ENCODE data around the gene OR2T34.
A peak's percentile ranks its signal among the peaks of the same experiment; 100 is the strongest.
"Not testable (repeated sequence)": the region's sequence is repeated elsewhere in the genome, so short reads cannot be mapped to it uniquely, and the experiment has no call there.

OR2T34 gene

GRCh38 chr1:248574657-248575056, at the start of gene OR2T34:
OR2T34 (minus strand) TSS chr1:248574757; CDS start chr1:248574757, 0 bp downstream.
- not testable (repeated sequence) for DNase-seq (ENCODE audit: low read depth)

GRCh38 chr1:248622570-248623001, 48.0 kb upstream of the OR2T34 start:
- DNase-seq (ENCODE audit: low read depth), result peak; percentile 2

GRCh38 chr1:248621770-248622169, 47.2 kb upstream of the OR2T34 start:
- DNase-seq (ENCODE audit: low read depth), result no peak

- no peak for DNase-seq (ENCODE audit: low read depth)
Measured at GRCh38 chr1:248618878-248619277, 44.3 kb upstream of the OR2T34 start.

- no peak for DNase-seq (ENCODE audit: low read depth)
Measured at GRCh38 chr1:248618119-248618518, 43.6 kb upstream of the OR2T34 start.

- DNase-seq (ENCODE audit: low read depth), result no peak
Measured at GRCh38 chr1:248613742-248614141, 39.2 kb upstream of the OR2T34 start.

GRCh38 chr1:248611883-248612414, 37.4 kb upstream of the OR2T34 start:
- no peak for DNase-seq (ENCODE audit: low read depth)

GRCh38 chr1:248610301-248610700, 35.7 kb upstream of the OR2T34 start:
- DNase-seq (ENCODE audit: low read depth), result no peak

- DNase-seq (ENCODE audit: low read depth), result no peak
Measured at GRCh38 chr1:248599396-248599795, 24.8 kb upstream of the OR2T34 start.

GRCh38 chr1:248597589-248597988, 23.0 kb upstream of the OR2T34 start, which contains the start of gene OR2T10:
OR2T10 (minus strand) TSS chr1:248597700; CDS start chr1:248593768, 3,932 bp downstream.
- no peak for DNase-seq (ENCODE audit: low read depth)

- DNase-seq (ENCODE audit: low read depth), result no peak
Measured at GRCh38 chr1:248596615-248597014, 22.1 kb upstream of the OR2T34 start.

GRCh38 chr1:248593226-248593625, 18.7 kb upstream of the OR2T34 start:
- DNase-seq (ENCODE audit: low read depth), result no peak

GRCh38 chr1:248592655-248593054, 18.1 kb upstream of the OR2T34 start:
- DNase-seq (ENCODE audit: low read depth), result no peak

- DNase-seq (ENCODE audit: low read depth), result no peak
Measured at GRCh38 chr1:248590055-248590454, 15.5 kb upstream of the OR2T34 start.

- no peak for DNase-seq (ENCODE audit: low read depth)
Measured at GRCh38 chr1:248589334-248589733, 14.8 kb upstream of the OR2T34 start.

GRCh38 chr1:248585266-248585665, 10.7 kb upstream of the OR2T34 start:
- DNase-seq (ENCODE audit: low read depth), result no peak

GRCh38 chr1:248576260-248576980, 1.9 kb upstream of the OR2T34 start:
- DNase-seq (ENCODE audit: low read depth), result no peak

GRCh38 chr1:248573856-248574255, 701 bp downstream of the OR2T34 start:
- not testable (repeated sequence) for DNase-seq (ENCODE audit: low read depth)

- DNase-seq (ENCODE audit: low read depth), result not testable (repeated sequence)
Measured at GRCh38 chr1:248572049-248572448, 2.5 kb downstream of the OR2T34 start.

GRCh38 chr1:248570811-248571210, 3.7 kb downstream of the OR2T34 start:
- DNase-seq (ENCODE audit: low read depth), result not testable (repeated sequence)

- DNase-seq (ENCODE audit: low read depth), result not testable (repeated sequence)
Measured at GRCh38 chr1:248569049-248569448, 5.5 kb downstream of the OR2T34 start.

- DNase-seq (ENCODE audit: low read depth), result not testable (repeated sequence)
Measured at GRCh38 chr1:248565530-248566373, 8.8 kb downstream of the OR2T34 start.

- DNase-seq (ENCODE audit: low read depth), result not testable (repeated sequence)
Measured at GRCh38 chr1:248562672-248563071, 11.9 kb downstream of the OR2T34 start, which contains the start of gene OR2T29. OR2T29 (minus strand) TSS chr1:248562772; CDS start chr1:248559491, 3,281 bp downstream.
